Tibial nerve (tissue), 4 donors: ENCODE data around the gene TSPAN15. TPM values are rescaled to one million over a fixed set of nuclear protein-coding genes. Genes with fewer than 3 reads are reported as not detected.
"Not testable (repeated sequence)": the region's sequence is repeated elsewhere in the genome, so short reads cannot be mapped to it uniquely, and the experiment has no call there.

ENCODE experiments used
- DNase-seq, 2 donors: peaks; one replicate each; pipeline ENCODE4 v3.0.0-alpha.2; 2019; ENCODE audit warnings: low spot score in 2 of 2
- H3K27ac ChIP-seq, 4 donors: fragments of 200-600 bp; sonication (generic) in 3 of 4; one replicate each; pipeline ENCODE4 v1.5.1; 2017 to 2019; ENCODE audit warnings: mild to moderate bottlenecking in 1 of 4
- H3K27me3 ChIP-seq, 2 donors: fragments of 200-600 bp; sonication (generic) in 1 of 2; one replicate each; pipeline versions ENCODE4 v1.5.1 to v1.6.0; 2017 to 2019
- H3K36me3 ChIP-seq, 3 donors: fragments of 200-600 bp; sonication (generic); one replicate each; pipeline ENCODE4 v1.5.1; 2018 to 2019
- H3K4me1 ChIP-seq, 4 donors: fragments of 200-600 bp; sonication (generic) in 3 of 4; one replicate each; pipeline ENCODE4 v1.5.1; 2017 to 2019
- H3K4me3 ChIP-seq, 4 donors: fragments of 200-600 bp; sonication (generic) in 3 of 4; one replicate each; pipeline ENCODE4 v1.5.1; 2017 to 2019; ENCODE audit warnings: mild to moderate bottlenecking in 1 of 4, moderate library complexity in 1 of 4
- H3K9me3 ChIP-seq, 4 donors: fragments of 200-600 bp; sonication (generic) in 3 of 4; one replicate each; pipeline ENCODE4 v1.5.1; 2017 to 2019
- CTCF ChIP-seq, 5 experiments: fragments of 200-600 bp in 3 of 5; fragments of 450-650 bp in 2 of 5; sonication (generic) in 3 of 5; IDR thresholded peaks; one replicate each; pipeline ENCODE4 v1.5.1; 2016 to 2019; ENCODE audit warnings: antibody characterized with exemption in 5 of 5, mild to moderate bottlenecking in 3 of 5, moderate library complexity in 2 of 5
- EP300 ChIP-seq, 2 donors: sonication (generic); formaldehyde crosslinking; IDR thresholded peaks; one replicate each; pipeline ENCODE4 v1.6.1; 2017; ENCODE audit warnings: antibody characterized with exemption in 2 of 2, mild to moderate bottlenecking in 1 of 2
- POLR2A ChIP-seq, 2 donors: fragments of 450-650 bp; IDR thresholded peaks; one replicate each; pipeline ENCODE4 v1.6.1; 2017; ENCODE audit warnings: antibody characterized with exemption in 2 of 2, mild to moderate bottlenecking in 2 of 2, moderate library complexity in 2 of 2
- WGBS, 2 donors: methylation state at CpG; one replicate each; pipeline ENCODE4 v1.1.5; 2018; 5-methylcytosine and 5-hydroxymethylcytosine counted together
- total RNA-seq, 4 donors: library from RNA; depleted of rRNA; stranded (reverse); fragments of >200 nt; gene quantifications; one replicate each; pipeline ENCODE4 v1.1.0, GENCODE V29; 2016

Gene TSPAN15
- total RNA-seq, 4 donors from 2014 or later: 46.9 to 117 (median 92.7) TPM

- no peak overlapping the region for H3K4me3 ChIP-seq
- no peaks in the 10 kb centered on the region for H3K27me3 ChIP-seq
- 79% methylated on average over 3 of the region's 3 CpGs for WGBS, 2 donors
- H3K36me3 ChIP-seq: peaks cover 0 to 6% (median 0%) of the 10 kb centered on the region in 3 donors
- TF ChIP-seq EP300 (IDR thresholded peaks at IDR 0.05) (no peak), CTCF (IDR thresholded peaks at IDR 0.05) (no peak), POLR2A (IDR thresholded peaks at IDR 0.05) (no peak)
- H3K9me3 ChIP-seq: peaks cover 0 to 13% (median 0%) of the 10 kb centered on the region in 4 donors
- no peak overlapping the region for H3K27ac ChIP-seq
- H3K4me1 ChIP-seq: no peaks in the 10 kb centered on the region
- DNase-seq: no peak
Measured at GRCh38 chr10:69533658-69534057, 82.4 kb downstream of the TSPAN15 start.

DNA sequence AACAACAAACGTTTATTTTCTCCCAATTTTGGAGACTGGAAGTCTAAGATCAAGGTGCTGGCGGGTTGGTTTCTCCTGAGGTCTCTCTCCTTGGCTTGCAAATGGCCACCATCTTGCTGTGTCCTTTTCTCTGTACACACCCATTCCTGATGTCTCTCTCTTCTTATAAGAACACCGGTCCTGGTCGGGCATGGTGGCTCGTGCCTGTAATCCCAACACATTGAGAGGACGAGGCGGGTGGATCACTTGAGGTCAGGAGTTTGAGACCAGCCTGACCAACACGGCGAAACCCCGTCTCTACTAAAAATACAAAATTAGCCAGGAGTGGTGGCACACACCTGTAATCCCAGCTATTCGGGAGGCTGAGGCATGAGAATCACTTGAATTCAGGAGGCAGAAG lies 85.3 kb downstream of the TSPAN15 start:
- 94 to 96% methylated on average over 11 of the region's 11 CpGs for WGBS, 2 donors
- H3K36me3 ChIP-seq, DNase-seq: not testable (repeated sequence)

GRCh38 chr10:69537449-69537848 lies 86.2 kb downstream of the TSPAN15 start:
- H3K27ac ChIP-seq: no peak overlapping the region
- no peak for DNase-seq
- peaks cover 0 to 42% (median 0%) of the 10 kb centered on the region in 4 donors for H3K9me3 ChIP-seq
- no peak overlapping the region for H3K4me3 ChIP-seq
- 92 to 94% methylated on average over 6 of the region's 6 CpGs for WGBS, 2 donors
- peaks cover 0 to 5% (median 0%) of the 10 kb centered on the region in 3 donors for H3K36me3 ChIP-seq
- H3K27me3 ChIP-seq: no peaks in the 10 kb centered on the region
- H3K4me1 ChIP-seq: no peaks in the 10 kb centered on the region
- TF ChIP-seq CTCF (IDR thresholded peaks at IDR 0.05) (no peak), POLR2A (IDR thresholded peaks at IDR 0.05) (no peak), EP300 (IDR thresholded peaks at IDR 0.05) (no peak)

More for the DNA sequence above, 85.3 kb downstream of the TSPAN15 start:
- not testable (repeated sequence) for H3K27ac ChIP-seq, H3K4me1 ChIP-seq, H3K27me3 ChIP-seq, H3K4me3 ChIP-seq
- H3K9me3 ChIP-seq: peaks cover 0 to 38% (median 0%) of the 10 kb centered on the region in 4 donors

GRCh38 chr10:69538461-69538860 lies 87.2 kb downstream of the TSPAN15 start:
- H3K27ac ChIP-seq: no peak overlapping the region
- DNase-seq: no peak
- no peaks in the 10 kb centered on the region for H3K4me1 ChIP-seq
- 75 to 78% methylated on average over 3 of the region's 3 CpGs for WGBS, 2 donors
- H3K36me3 ChIP-seq: peaks cover 0 to 5% (median 0%) of the 10 kb centered on the region in 3 donors
- H3K4me3 ChIP-seq: no peak overlapping the region
- H3K9me3 ChIP-seq: peaks cover 0 to 39% (median 0%) of the 10 kb centered on the region in 4 donors
- TF ChIP-seq EP300 (IDR thresholded peaks at IDR 0.05): no peak
- no peak for TF ChIP-seq POLR2A (IDR thresholded peaks at IDR 0.05)
- no peak for TF ChIP-seq CTCF (IDR thresholded peaks at IDR 0.05)
- H3K27me3 ChIP-seq: no peaks in the 10 kb centered on the region

DNA sequence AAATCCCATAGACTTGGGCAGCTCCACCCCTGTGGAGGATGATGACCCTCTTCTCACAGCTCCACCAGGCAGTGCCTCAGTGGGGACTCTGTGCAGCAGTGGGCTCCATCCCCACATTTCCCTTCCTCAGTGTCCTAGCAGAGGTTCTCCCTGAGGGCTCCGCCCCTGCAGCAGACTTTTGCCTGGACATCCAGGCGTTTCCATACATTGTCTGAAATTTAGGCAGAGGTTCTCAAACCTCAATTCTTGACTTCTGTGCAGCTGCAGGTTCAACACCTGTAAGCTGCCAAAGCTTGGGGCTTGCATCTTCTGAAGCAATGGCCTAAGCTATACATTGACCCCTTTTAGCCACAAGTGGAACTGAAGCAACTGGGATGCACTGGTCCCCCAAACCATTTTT lies 90.2 kb downstream of the TSPAN15 start:
- TF ChIP-seq CTCF (IDR thresholded peaks at IDR 0.05): no peak
- no peak for TF ChIP-seq EP300 (IDR thresholded peaks at IDR 0.05)
- no peak for TF ChIP-seq POLR2A (IDR thresholded peaks at IDR 0.05)
- Histone ChIP-seq H3K4me1 (no peaks in the 10 kb centered on the region), H3K27ac (no peak overlapping the region), H3K4me3 (no peak overlapping the region), H3K36me3 (peaks cover 0 to 5% (median 0%) of the 10 kb centered on the region in 3 donors), H3K9me3 (peaks cover 0 to 31% (median 0%) of the 10 kb centered on the region in 4 donors), H3K27me3 (no peaks in the 10 kb centered on the region)
- no peak for DNase-seq
- 59 to 68% methylated on average over 2 of the region's 2 CpGs for WGBS, 2 donors

GRCh38 chr10:69549959-69550358 lies 98.7 kb downstream of the TSPAN15 start:
- no peaks in the 10 kb centered on the region for H3K4me1 ChIP-seq
- H3K36me3 ChIP-seq: no peaks in the 10 kb centered on the region
- no peaks in the 10 kb centered on the region for H3K27me3 ChIP-seq
- no peak overlapping the region for H3K4me3 ChIP-seq
- no peak overlapping the region for H3K27ac ChIP-seq
- TF ChIP-seq EP300 (IDR thresholded peaks at IDR 0.05) (no peak), CTCF (IDR thresholded peaks at IDR 0.05) (no peak), POLR2A (IDR thresholded peaks at IDR 0.05) (no peak)
- peaks cover 0 to 40% (median 11%) of the 10 kb centered on the region in 4 donors for H3K9me3 ChIP-seq
- no peak for DNase-seq
